Keratinocyte (primary cell): ENCODE measurements around the gene TMUB2. TPM values are rescaled to one million over a fixed set of nuclear protein-coding genes. Genes with fewer than 3 reads are reported as not detected.

ENCODE experiments used
- DNase-seq: peaks from one replicate; pipeline ENCODE4 v3.0.0-alpha.2; 2011; ENCODE audit warnings: low read depth, missing footprints, low spot score
- FAIRE-seq: peaks from 2 replicates; lab custom pipeline; 2011; peaks lifted over from hg19 to GRCh38; lab: Jason Lieb, UNC
- H2AFZ ChIP-seq: 2 replicates; pipeline ENCODE4 v1.6.0; 2012; ENCODE audit warnings: low read length, control low read depth, inconsistent platforms; ENCODE audit not compliant: control insufficient read depth
- H3K27ac ChIP-seq: 2 replicates; pipeline ENCODE4 v1.5.1; 2011; ENCODE audit warnings: low read length; ENCODE audit not compliant: control insufficient read depth, insufficient read depth
- H3K27me3 ChIP-seq: 3 replicates; pipeline ENCODE4 v1.6.0; 2011; ENCODE audit warnings: low read length; ENCODE audit not compliant: control insufficient read depth, insufficient read depth; ENCODE audit errors: extremely low read depth
- H3K36me3 ChIP-seq, 2 experiments: 2 replicates in 1 of 2; 3 replicates in 1 of 2; pipeline ENCODE4 v1.5.1; 2011; ENCODE audit warnings: low read length in 2 of 2, mild to moderate bottlenecking in 1 of 2; ENCODE audit not compliant: control insufficient read depth in 2 of 2, insufficient read depth in 2 of 2; ENCODE audit errors: extremely low read depth in 1 of 2
- H3K4me1 ChIP-seq: 3 replicates; pipeline ENCODE4 v1.5.1; 2011; ENCODE audit warnings: low read length; ENCODE audit not compliant: control insufficient read depth, insufficient read depth; ENCODE audit errors: extremely low read depth
- H3K4me2 ChIP-seq: 3 replicates; pipeline ENCODE4 v1.6.0; 2011; ENCODE audit warnings: low read depth, low read length; ENCODE audit not compliant: control insufficient read depth, insufficient read depth; ENCODE audit errors: extremely low read depth
- H3K4me3 ChIP-seq, 3 experiments: fragments of 200-600 bp in 1 of 3; sonication (generic) in 1 of 3; 2 replicates in 2 of 3; 3 replicates in 1 of 3; pipeline ENCODE4 v1.5.1; 2011 to 2016; ENCODE audit warnings: low read length in 3 of 3, mild to moderate bottlenecking in 3 of 3, control low read depth in 2 of 3, inconsistent platforms in 1 of 3, low read depth in 1 of 3, mixed read lengths in 1 of 3, mixed run types in 1 of 3, moderate library complexity in 1 of 3; ENCODE audit not compliant: control insufficient read depth in 2 of 3, insufficient read depth in 2 of 3; ENCODE audit errors: extremely low read depth in 1 of 3
- H3K79me2 ChIP-seq: 2 replicates; pipeline ENCODE4 v1.6.0; 2012; ENCODE audit warnings: low read length; ENCODE audit not compliant: control insufficient read depth, insufficient read depth
- H3K9ac ChIP-seq: 3 replicates; pipeline ENCODE4 v1.6.0; 2011; ENCODE audit warnings: low read length; ENCODE audit not compliant: control insufficient read depth, insufficient read depth; ENCODE audit errors: extremely low read depth
- H3K9me1 ChIP-seq: 3 replicates; pipeline ENCODE4 v1.6.0; 2011; ENCODE audit warnings: low read length; ENCODE audit not compliant: control insufficient read depth, insufficient read depth; ENCODE audit errors: extremely low read depth
- H3K9me3 ChIP-seq: 2 replicates; pipeline ENCODE4 v1.5.1; 2012; ENCODE audit warnings: low read depth, low read length; ENCODE audit not compliant: control insufficient read depth
- H4K20me1 ChIP-seq: 3 replicates; pipeline ENCODE4 v1.6.0; 2011; ENCODE audit warnings: low read length; ENCODE audit not compliant: control insufficient read depth, insufficient read depth; ENCODE audit errors: extremely low read depth
- EZH2 ChIP-seq: IDR thresholded peaks from one replicate; pipeline ENCODE4 v1.6.1; 2012; ENCODE audit warnings: inconsistent platforms, mild to moderate bottlenecking, low read length, moderate library complexity
- dilution Hi-C: fragments of 300-500 bp; cut with MboI; formaldehyde crosslinking; loops from one replicate; pipeline ENCODE4 v1.7.0; 2020; ENCODE audit warnings: low sequenced_read_pairs; ENCODE audit not compliant: extremely low pct_ligation_motif_present
- polyA plus RNA-seq, 5 experiments: library from polyadenylated mRNA; depleted of rRNA in 3 of 5; stranded (reverse) in 3 of 5; stranded (forward) in 1 of 5; unstranded in 1 of 5; fragments of >200 nt; gene quantifications; 1 replicate in 1 of 5; 2 replicates in 3 of 5; 3 replicates in 1 of 5; pipeline versions ENCODE4 v1.2.1 to v1.2.3, GENCODE V29; 2011 to 2012; ENCODE audit warnings: missing spikeins in 2 of 5, low read depth in 1 of 5, low replicate concordance in 1 of 5
- TF ChIP-seq, protein P1 (sequence below), 3 experiments: IDR thresholded peaks in 1 of 3; conservative IDR thresholded peaks in 1 of 3; optimal IDR thresholded peaks in 1 of 3; 2 replicates in 2 of 3; 3 replicates in 1 of 3; pipeline versions ENCODE3 to v1.5.1; 2011; ENCODE audit warnings: low read length in 3 of 3, mild to moderate bottlenecking in 3 of 3, moderate library complexity in 2 of 3, control low read depth in 1 of 3, inconsistent platforms in 1 of 3; ENCODE audit not compliant: insufficient read depth in 2 of 3; ENCODE audit errors: extremely low read depth in 1 of 3

The TMUB2 gene
- polyA plus RNA-seq, 1 donor (not counting 4 experiments of a cell fraction or from before 2014, with no cell fraction given) = 25.5 TPM

DNA sequence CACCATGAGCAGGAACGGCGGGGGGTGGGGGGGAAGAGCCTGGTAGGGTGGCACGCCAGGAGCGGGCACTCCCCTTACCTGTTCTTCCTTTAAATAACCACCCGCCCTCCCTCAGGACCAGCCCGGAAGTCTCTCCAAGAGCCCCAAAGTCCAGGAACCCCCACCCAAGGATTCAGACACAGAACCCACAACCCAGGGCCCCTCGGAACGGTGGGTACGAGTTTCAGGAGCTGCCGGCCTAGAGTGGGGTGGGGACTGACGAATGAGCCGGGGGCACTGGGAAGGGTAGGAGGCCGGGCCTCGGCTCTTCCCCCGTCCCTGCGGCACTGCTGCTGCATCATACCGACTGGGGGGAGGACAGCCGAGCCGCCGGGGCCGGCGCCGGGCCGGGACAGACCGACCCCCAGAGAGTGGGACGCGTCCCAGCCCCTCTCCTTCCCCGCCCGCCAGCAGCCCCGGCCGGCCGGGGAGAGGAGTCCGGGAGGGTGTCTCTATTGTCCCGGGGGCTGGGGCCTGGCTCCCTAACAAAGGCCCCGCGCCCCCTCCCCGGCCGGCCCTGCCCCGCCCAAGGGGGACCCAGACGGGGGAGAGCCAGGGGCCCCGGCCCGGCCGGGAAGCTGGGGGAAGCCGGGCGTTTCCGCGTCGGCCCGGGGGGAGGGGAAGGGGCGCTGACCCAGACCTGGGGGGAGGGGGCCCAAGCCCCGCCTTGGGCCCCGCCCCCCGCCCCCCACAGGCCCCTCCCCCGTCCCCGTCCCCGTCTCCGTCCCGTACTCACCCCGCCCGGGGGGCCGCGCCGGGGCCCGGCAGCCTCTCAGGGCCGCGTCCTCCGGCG is 12.2 kb downstream of the TMUB2 start:
- H3K9ac ChIP-seq = peak overlapping the region; percentile 90
- DNase-seq (no peak), FAIRE-seq (no peak)
- no peak overlapping the region for H2AFZ ChIP-seq
- H3K79me2 ChIP-seq = peaks cover 25% of the 10 kb centered on the region
- H3K4me1 ChIP-seq = peaks cover 26% of the 10 kb centered on the region
- TF ChIP-seq, protein P1, sequence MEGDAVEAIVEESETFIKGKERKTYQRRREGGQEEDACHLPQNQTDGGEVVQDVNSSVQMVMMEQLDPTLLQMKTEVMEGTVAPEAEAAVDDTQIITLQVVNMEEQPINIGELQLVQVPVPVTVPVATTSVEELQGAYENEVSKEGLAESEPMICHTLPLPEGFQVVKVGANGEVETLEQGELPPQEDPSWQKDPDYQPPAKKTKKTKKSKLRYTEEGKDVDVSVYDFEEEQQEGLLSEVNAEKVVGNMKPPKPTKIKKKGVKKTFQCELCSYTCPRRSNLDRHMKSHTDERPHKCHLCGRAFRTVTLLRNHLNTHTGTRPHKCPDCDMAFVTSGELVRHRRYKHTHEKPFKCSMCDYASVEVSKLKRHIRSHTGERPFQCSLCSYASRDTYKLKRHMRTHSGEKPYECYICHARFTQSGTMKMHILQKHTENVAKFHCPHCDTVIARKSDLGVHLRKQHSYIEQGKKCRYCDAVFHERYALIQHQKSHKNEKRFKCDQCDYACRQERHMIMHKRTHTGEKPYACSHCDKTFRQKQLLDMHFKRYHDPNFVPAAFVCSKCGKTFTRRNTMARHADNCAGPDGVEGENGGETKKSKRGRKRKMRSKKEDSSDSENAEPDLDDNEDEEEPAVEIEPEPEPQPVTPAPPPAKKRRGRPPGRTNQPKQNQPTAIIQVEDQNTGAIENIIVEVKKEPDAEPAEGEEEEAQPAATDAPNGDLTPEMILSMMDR (optimal IDR thresholded peaks at IDR 0.05 in 1 of 3, IDR thresholded peaks at IDR 0.05 in 1 of 3, conservative IDR thresholded peaks at IDR 0.05 in 1 of 3; ENCODE audit: extremely low read depth in 1 of 3, insufficient read depth in 2 of 3, low read length in 3 of 3) = no peak
- no peak for TF ChIP-seq EZH2
- H3K9me3 ChIP-seq = no peaks in the 10 kb centered on the region
- H3K9me1 ChIP-seq = peaks cover 2% of the 10 kb centered on the region
- H4K20me1 ChIP-seq = no peaks in the 10 kb centered on the region
- H3K27me3 ChIP-seq = no peaks in the 10 kb centered on the region
- H3K4me3 ChIP-seq = peak overlapping the region; percentile 79 to 85 (median 83)
- H3K27ac ChIP-seq = peak overlapping the region; percentile 85
- H3K4me2 ChIP-seq = peak overlapping the region; percentile 94
- dilution Hi-C loops = no loop called here
- H3K36me3 ChIP-seq = peaks cover 22 to 24% of the 10 kb centered on the region in 2 experiments

DNA sequence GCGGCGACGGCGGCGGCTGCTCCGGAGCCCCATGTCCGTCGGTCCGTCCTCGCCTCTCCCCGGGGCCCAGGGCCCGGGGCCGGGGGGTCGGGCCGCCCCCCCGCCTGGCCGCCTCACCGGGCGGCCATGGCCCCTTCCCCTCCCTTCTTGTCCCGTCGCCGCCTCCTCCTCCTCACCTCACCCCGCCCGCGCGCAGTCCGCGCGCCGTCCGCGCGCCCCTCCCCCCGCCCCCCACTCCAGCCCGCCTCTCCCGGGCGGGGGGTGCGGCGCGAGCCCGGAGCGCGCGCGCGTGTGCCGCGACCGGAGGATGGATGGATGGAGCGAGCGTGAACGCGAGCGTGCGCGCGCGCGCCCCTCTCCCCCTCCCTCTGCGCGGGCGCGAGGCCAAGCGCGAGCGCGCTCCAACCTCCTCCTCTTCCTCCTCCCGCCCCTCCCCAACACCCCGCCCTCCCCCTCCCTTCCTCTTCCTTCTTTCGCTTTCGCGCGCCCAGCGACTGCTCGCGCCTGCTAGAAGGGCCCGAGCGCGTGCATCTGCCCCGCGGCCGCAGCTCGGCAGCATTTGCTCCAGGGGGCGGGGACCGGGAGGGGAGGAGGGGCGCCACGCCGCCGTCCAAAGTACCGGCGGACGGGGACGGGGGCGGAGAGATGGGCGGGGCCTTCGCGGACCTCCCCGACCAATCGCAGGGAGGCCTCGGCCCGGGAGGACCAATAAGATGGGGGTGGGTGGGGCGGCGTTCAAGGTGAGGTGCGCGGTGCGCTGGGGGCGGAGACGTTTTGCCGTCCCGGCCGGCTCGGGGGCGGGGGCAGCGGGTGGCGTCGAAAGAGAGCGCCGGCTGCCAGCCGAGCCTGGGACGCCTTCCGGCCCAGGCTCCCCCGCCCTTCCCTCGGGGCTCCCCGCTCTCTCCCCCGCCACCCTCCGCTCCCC is 13.0 kb downstream of the TMUB2 start, which contains the start of gene ATXN7L3:
Gene ATXN7L3, minus strand, starts transcription at position 332 of the 925 bp plus-strand sequence. CDS start 1,814 bp downstream, outside the sequence.
- peak within 1 kb of the TSS; percentile 90 for H3K27ac ChIP-seq
- FAIRE-seq (no peak), DNase-seq (peak; percentile 89)
- TF ChIP-seq, protein P1 (optimal IDR thresholded peaks at IDR 0.05 in 1 of 3, IDR thresholded peaks at IDR 0.05 in 1 of 3, conservative IDR thresholded peaks at IDR 0.05 in 1 of 3; ENCODE audit: extremely low read depth in 1 of 3, insufficient read depth in 2 of 3, low read length in 3 of 3) = no peak
- TF ChIP-seq EZH2 = no peak
- dilution Hi-C loops = no loop called here
- H3K9me1 ChIP-seq = peaks cover 5% of the 10 kb centered on the region
- H4K20me1 ChIP-seq = peaks cover 2% of the 10 kb centered on the region
- no peaks in the 10 kb centered on the region for H3K27me3 ChIP-seq
- H3K4me3 ChIP-seq = peak within 1 kb of the TSS; percentile 79 to 85 (median 83)
- peaks cover 25% of the 10 kb centered on the region for H3K79me2 ChIP-seq
- peaks cover 13 to 17% of the 10 kb centered on the region in 2 experiments for H3K36me3 ChIP-seq
- H3K4me1 ChIP-seq = peaks cover 35% of the 10 kb centered on the region
- H3K9ac ChIP-seq = peak within 1 kb of the TSS; percentile 91
- H3K9me3 ChIP-seq = no peaks in the 10 kb centered on the region
- peak within 1 kb of the TSS; percentile 94 for H3K4me2 ChIP-seq
- H2AFZ ChIP-seq = peak within 1 kb of the TSS; percentile 73
